AG04450 (cell line): ENCODE measurements around the gene ATP8A2. TPM values are rescaled to one million over a fixed set of nuclear protein-coding genes. Genes with fewer than 3 reads are reported as not detected.

Experiments used
- CTCF ChIA-PET: fragments of 300-600, 350-600 bp; formaldehyde crosslinking; extraction: SDS; loops from one replicate; lab custom pipeline; 2022; ENCODE audit warnings: antibody characterized with exemption, inconsistent platforms; lab: Charles Lee
- POLR2A ChIA-PET: fragments of 350-600 bp; formaldehyde crosslinking; extraction: SDS; loops from one replicate; lab custom pipeline; 2021; ENCODE audit warnings: antibody characterized with exemption, inconsistent platforms; lab: Yijun Ruan, JAX
- DNase-seq: peaks from one replicate; pipeline ENCODE4 v3.0.0-alpha.2; 2011; ENCODE audit warnings: low read depth, low spot score
- H3K27ac ChIP-seq: one replicate; pipeline ENCODE4 v1.5.1; 2012; ENCODE audit warnings: low read depth, low read length, control low read depth
- H3K27me3 ChIP-seq: one replicate; pipeline ENCODE4 v1.6.0; 2012; ENCODE audit warnings: low read length; ENCODE audit not compliant: control insufficient read depth, insufficient read depth
- H3K4me3 ChIP-seq: 2 replicates; pipeline ENCODE4 v1.5.1; 2011; ENCODE audit warnings: mild to moderate bottlenecking, low read depth, low read length, control low read depth
- H3K9me3 ChIP-seq: 2 replicates; pipeline ENCODE4 v1.5.1; 2012; ENCODE audit warnings: low read length; ENCODE audit not compliant: control insufficient read depth, insufficient read depth
- CTCF ChIP-seq: IDR thresholded peaks from 2 replicates; pipeline ENCODE4 v1.5.1; 2011; ENCODE audit warnings: low read depth, low read length, control low read depth, inconsistent platforms
- polyA plus RNA-seq: library from polyadenylated mRNA; depleted of rRNA; stranded (reverse); fragments of >200 nt; gene quantifications from 2 replicates; pipeline ENCODE4 v1.2.3, GENCODE V29; 2011

The ATP8A2 gene
- polyA plus RNA-seq, 1 experiment = 0.19 TPM

GRCh38 chr13:25494698-25495411 lies 123.1 kb downstream of the ATP8A2 start:
- Histone ChIP-seq H3K27ac (no peak overlapping the region), H3K27me3 (no peaks in the 10 kb centered on the region), H3K9me3 (no peaks in the 10 kb centered on the region), H3K4me3 (no peak overlapping the region)
- TF ChIP-seq CTCF = no peak
- CTCF ChIA-PET = no interaction called here
- no peak for DNase-seq
- POLR2A ChIA-PET = no interaction called here

DNA sequence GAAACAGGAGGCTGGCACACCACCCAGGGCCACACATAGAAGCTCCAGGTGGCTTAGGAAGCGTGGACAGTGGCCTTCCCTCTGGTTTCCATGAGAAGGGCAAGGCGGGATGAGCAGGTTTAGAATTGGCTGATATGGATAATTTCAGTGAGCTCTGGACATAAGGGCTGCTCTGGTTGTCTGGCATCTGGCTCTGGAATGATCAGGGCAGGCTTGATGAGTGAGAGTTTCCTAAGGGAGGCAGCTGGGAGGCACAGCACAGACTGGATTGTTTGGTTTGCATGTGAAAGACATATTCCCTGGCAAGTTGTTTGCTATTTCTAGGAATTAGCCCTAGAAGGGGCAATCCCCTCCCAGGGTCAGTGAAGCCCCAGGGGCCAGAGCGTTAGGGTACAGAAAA lies 129.5 kb downstream of the ATP8A2 start:
- H3K27ac ChIP-seq = no peak overlapping the region
- CTCF ChIA-PET = no interaction called here
- DNase-seq = no peak
- TF ChIP-seq CTCF = no peak
- POLR2A ChIA-PET = no interaction called here
- H3K9me3 ChIP-seq = no peaks in the 10 kb centered on the region
- no peak overlapping the region for H3K4me3 ChIP-seq
- no peaks in the 10 kb centered on the region for H3K27me3 ChIP-seq

DNA sequence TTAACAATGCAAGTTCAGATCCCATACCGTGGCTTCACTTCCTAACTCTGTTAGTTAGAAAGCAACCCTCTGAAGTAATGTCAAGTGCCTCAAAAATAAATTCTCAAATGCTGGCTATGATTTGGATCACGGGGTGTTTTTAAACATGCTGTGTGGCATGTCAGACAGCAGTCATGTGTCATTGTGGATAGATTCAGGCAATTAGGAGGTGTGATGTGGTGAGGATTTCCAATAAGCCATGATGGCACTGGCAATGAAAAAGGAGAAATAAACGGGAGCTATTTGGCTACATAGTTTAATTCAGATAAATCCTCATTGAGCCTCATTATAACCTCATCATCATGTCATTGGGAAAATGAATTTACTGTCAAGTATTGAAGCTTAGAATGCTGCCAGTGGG lies 130.3 kb downstream of the ATP8A2 start:
- TF ChIP-seq CTCF = no peak
- Histone ChIP-seq H3K27me3 (no peaks in the 10 kb centered on the region), H3K9me3 (no peaks in the 10 kb centered on the region), H3K4me3 (no peak overlapping the region), H3K27ac (no peak overlapping the region)
- ChIA-PET CTCF (no interaction called here), POLR2A (no interaction called here)
- DNase-seq = no peak

DNA sequence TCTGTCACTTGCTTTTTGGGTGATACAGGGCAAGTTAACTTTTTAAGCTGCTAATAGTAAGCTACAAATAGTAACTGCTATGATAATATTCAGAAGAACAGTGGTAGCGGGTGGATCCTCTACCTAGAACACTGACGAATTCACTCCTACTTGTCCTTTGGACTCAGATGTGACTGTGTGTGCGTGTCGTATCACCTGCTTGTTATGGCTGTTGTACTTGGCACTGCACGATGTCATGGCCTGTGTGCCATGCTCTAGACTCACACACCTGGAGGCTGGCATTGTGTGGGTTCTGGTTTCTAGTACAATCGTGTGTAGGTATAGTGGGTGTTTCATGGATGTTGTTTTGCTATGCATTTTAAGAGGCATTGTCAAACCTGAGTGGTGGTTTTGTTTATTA lies 130.8 kb downstream of the ATP8A2 start:
- Histone ChIP-seq H3K4me3 (no peak overlapping the region), H3K9me3 (no peaks in the 10 kb centered on the region), H3K27me3 (no peaks in the 10 kb centered on the region), H3K27ac (no peak overlapping the region)
- DNase-seq = no peak
- ChIA-PET POLR2A (no interaction called here), CTCF (no interaction called here)
- TF ChIP-seq CTCF = no peak

DNA sequence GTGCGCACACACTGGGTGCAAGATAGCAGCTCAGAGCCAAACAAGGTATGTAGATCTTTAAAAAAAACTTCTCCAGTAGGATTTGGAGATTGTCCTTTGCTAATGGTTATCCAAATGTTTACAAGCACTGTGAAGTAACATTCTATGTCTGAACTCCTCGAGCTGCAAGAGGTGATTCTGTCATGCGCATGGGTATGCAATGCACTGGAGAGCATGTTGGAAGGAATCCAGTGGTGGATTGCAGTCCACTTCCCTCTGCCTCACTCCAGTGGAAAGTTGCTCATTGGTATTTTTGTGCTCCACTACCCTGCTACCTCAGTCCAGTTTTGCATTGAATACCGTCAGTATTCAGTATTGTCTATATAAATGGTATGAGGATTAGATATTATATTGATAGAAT lies 132.1 kb downstream of the ATP8A2 start:
- Histone ChIP-seq H3K27me3 (no peaks in the 10 kb centered on the region), H3K9me3 (no peaks in the 10 kb centered on the region), H3K27ac (no peak overlapping the region), H3K4me3 (no peak overlapping the region)
- ChIA-PET POLR2A (no interaction called here), CTCF (no interaction called here)
- no peak for TF ChIP-seq CTCF
- no peak for DNase-seq
